Caco-2 (cell line): ENCODE results near the gene UNC5B. TPM values are rescaled to one million over a fixed set of nuclear protein-coding genes. Genes with fewer than 3 reads are reported as not detected.

Experiments
- BruUV-seq: library from RNA; stranded (reverse); fragments of 400-500 nt; replicated peaks from 2 replicates; lab custom pipeline; 2021; lab: Mats Ljungman, UMichigan
- CTCF ChIA-PET: fragments of 300-600 bp; sonication (Branson Sonifier 250); formaldehyde crosslinking; loops from one replicate; lab custom pipeline; 2022; ENCODE audit warnings: antibody characterized with exemption; lab: Charles Lee
- POLR2A ChIA-PET: fragments of 300-600 bp; sonication (Branson Sonifier 250); formaldehyde crosslinking; loops from one replicate; lab custom pipeline; 2022; ENCODE audit warnings: antibody characterized with exemption; lab: Charles Lee
- DNase-seq, 2 experiments: peaks; one replicate each; pipeline versions ENCODE4 v3.0.0 to v3.0.0-alpha.2; 2020 to 2022
- H3K27me3 ChIP-seq: replicated peaks from 2 replicates; pipeline ENCODE4 v1.6.0; 2011; ENCODE audit warnings: low read length; ENCODE audit not compliant: control insufficient read depth, insufficient read depth
- H3K36me3 ChIP-seq: 2 replicates; pipeline ENCODE4 v1.5.1; 2011; ENCODE audit warnings: low read length; ENCODE audit not compliant: control insufficient read depth, insufficient read depth
- H3K4me1 ChIP-seq: fragments of 250-450 bp; sonication (Bioruptor Pico); 2 replicates; pipeline ENCODE4 v1.5.1; 2020; ENCODE audit warnings: mild to moderate bottlenecking
- H3K4me3 ChIP-seq: 2 replicates; pipeline ENCODE4 v1.5.1; 2011; ENCODE audit warnings: low read depth, mild to moderate bottlenecking, control low read depth, low read length
- H3K9me3 ChIP-seq: fragments of 250-450 bp; sonication (Bioruptor Pico); 2 replicates; pipeline ENCODE4 v1.5.1; 2020; ENCODE audit warnings: mild to moderate bottlenecking, moderate library complexity
- H3K27ac Mint-ChIP-seq: one replicate; pipeline ENCODE4 v1.8.0; 2022; ENCODE audit warnings: mixed read lengths; ENCODE audit not compliant: unreplicated experiment
- H3K27me3 Mint-ChIP-seq: one replicate; pipeline ENCODE4 v1.8.0; 2022; ENCODE audit warnings: mixed read lengths; ENCODE audit not compliant: insufficient read depth, unreplicated experiment
- H3K36me3 Mint-ChIP-seq: one replicate; pipeline ENCODE4 v1.8.0; 2022; ENCODE audit warnings: mild to moderate bottlenecking, mixed read lengths; ENCODE audit not compliant: insufficient read depth, unreplicated experiment
- H3K4me1 Mint-ChIP-seq: one replicate; pipeline ENCODE4 v1.8.0; 2022; ENCODE audit warnings: low read depth, mixed read lengths; ENCODE audit not compliant: unreplicated experiment
- H3K4me3 Mint-ChIP-seq: one replicate; pipeline ENCODE4 v1.8.0; 2022; ENCODE audit warnings: mild to moderate bottlenecking, moderate library complexity, mixed read lengths; ENCODE audit not compliant: unreplicated experiment
- H3K9me3 Mint-ChIP-seq: one replicate; pipeline ENCODE4 v1.8.0; 2022; ENCODE audit warnings: mixed read lengths; ENCODE audit not compliant: unreplicated experiment
- CTCF ChIP-seq, 2 experiments: fragments of 200-600 bp in 1 of 2; IDR thresholded peaks; 1 replicate in 1 of 2; 2 replicates in 1 of 2; pipeline versions ENCODE4 v1.5.1 to v1.8.0; 2011 to 2022; ENCODE audit warnings: antibody characterized with exemption in 1 of 2, control low read depth in 1 of 2, inconsistent platforms in 1 of 2, low read depth in 1 of 2, low read length in 1 of 2, mild to moderate bottlenecking in 1 of 2, moderate library complexity in 1 of 2; ENCODE audit not compliant: insufficient read depth in 1 of 2, severe bottlenecking in 1 of 2, unreplicated experiment in 1 of 2
- intact Hi-C: fragments of 100-400 bp; cut with micrococcal nuclease; formaldehyde crosslinking; loops from one replicate; pipeline ENCODE4 v1.10.0; 2022; ENCODE audit not compliant: unreplicated experiment
- total RNA-seq: library from RNA; stranded (reverse); gene quantifications from 2 replicates; pipeline ENCODE4 v1.2.3, GENCODE V29; 2022

Gene UNC5B
- total RNA-seq, 1 experiment from 2014 or later, result 22.4 TPM

- Histone ChIP-seq H3K4me3 (no peak overlapping the region), H3K9me3 (no peaks in the 10 kb centered on the region), H3K4me1 (no peaks in the 10 kb centered on the region), H3K27me3 (no peaks in the 10 kb centered on the region), H3K36me3 (no peaks in the 10 kb centered on the region)
- TF ChIP-seq CTCF (IDR thresholded peaks at IDR 0.05; ENCODE audit: insufficient read depth in 1 of 2, low read depth in 1 of 2, low read length in 1 of 2, severe bottlenecking in 1 of 2, unreplicated experiment in 1 of 2), result no peak
- H3K4me1 Mint-ChIP-seq, result no peaks in the 10 kb centered on the region
- ChIA-PET CTCF (no interaction called here), POLR2A (no interaction called here)
- no TSS peak for BruUV-seq
- H3K27me3 Mint-ChIP-seq, result peaks cover 8% of the 10 kb centered on the region
- H3K36me3 Mint-ChIP-seq, result no peaks in the 10 kb centered on the region
- no peak overlapping the region for H3K4me3 Mint-ChIP-seq
- no peaks in the 10 kb centered on the region for H3K9me3 Mint-ChIP-seq
- intact Hi-C loops, result no loop called here
- no peak overlapping the region for H3K27ac Mint-ChIP-seq
- DNase-seq, result no peak
These were observed 95.9 kb downstream of the UNC5B start for GRCh38 chr10:71308244-71308643.

GRCh38 chr10:71308985-71309384, 96.6 kb downstream of the UNC5B start:
- Histone ChIP-seq H3K4me1 (no peaks in the 10 kb centered on the region), H3K9me3 (no peaks in the 10 kb centered on the region), H3K4me3 (no peak overlapping the region), H3K27me3 (no peaks in the 10 kb centered on the region), H3K36me3 (no peaks in the 10 kb centered on the region)
- no TSS peak for BruUV-seq
- CTCF ChIA-PET, result interaction anchor here (1.1 kb wide), 1 partner anchor 260 kb away, joined by 3 read pairs; no protein-coding TSS in a partner anchor
- no peak for TF ChIP-seq CTCF (IDR thresholded peaks at IDR 0.05; ENCODE audit: insufficient read depth in 1 of 2, low read depth in 1 of 2, low read length in 1 of 2, severe bottlenecking in 1 of 2, unreplicated experiment in 1 of 2)
- Mint-ChIP-seq H3K4me3 (no peak overlapping the region), H3K4me1 (no peaks in the 10 kb centered on the region), H3K36me3 (no peaks in the 10 kb centered on the region), H3K9me3 (no peaks in the 10 kb centered on the region), H3K27ac (no peak overlapping the region), H3K27me3 (peaks cover 12% of the 10 kb centered on the region)
- intact Hi-C loops, result no loop called here
- no peak for DNase-seq
- POLR2A ChIA-PET, result no interaction called here

GRCh38 chr10:71309919-71310318, 97.5 kb downstream of the UNC5B start:
- ChIA-PET CTCF (interaction anchor here (0.6 to 1.1 kb wide), 3 partner anchors 87 to 398 kb away, joined by 3 to 5 read pairs (median 3); partner anchors contain the start of gene CDH23), POLR2A (no interaction called here)
- no TSS peak for BruUV-seq
- H3K9me3 ChIP-seq, result no peaks in the 10 kb centered on the region
- TF ChIP-seq CTCF (IDR thresholded peaks at IDR 0.05; ENCODE audit: insufficient read depth in 1 of 2, low read depth in 1 of 2, low read length in 1 of 2, severe bottlenecking in 1 of 2, unreplicated experiment in 1 of 2), result no peak
- intact Hi-C loops, result loop anchor here (5.0 to 10.0 kb wide), 3 partner anchors 155 to 587 kb away; no protein-coding TSS in a partner anchor
- H3K4me1 ChIP-seq, result no peaks in the 10 kb centered on the region
- no peaks in the 10 kb centered on the region for H3K36me3 Mint-ChIP-seq
- peaks cover 12% of the 10 kb centered on the region for H3K27me3 Mint-ChIP-seq
- H3K27ac Mint-ChIP-seq, result no peak overlapping the region
- no peaks in the 10 kb centered on the region for H3K9me3 Mint-ChIP-seq
- H3K4me3 ChIP-seq, result no peak overlapping the region
- H3K4me3 Mint-ChIP-seq, result no peak overlapping the region
- no peaks in the 10 kb centered on the region for H3K4me1 Mint-ChIP-seq
- DNase-seq, result no peak
- no peaks in the 10 kb centered on the region for H3K36me3 ChIP-seq
- H3K27me3 ChIP-seq, result no peaks in the 10 kb centered on the region
